SW 1271 (cell line): ENCODE measurements around the gene CYP20A1.
"Not testable (repeated sequence)": the region's sequence is repeated elsewhere in the genome, so short reads cannot be mapped to it uniquely, and the experiment has no call there.

ENCODE experiments used
- DNase-seq, 2 experiments: peaks; one replicate each; lab custom pipeline; 2025; lab: John Stamatoyannopoulos, UW

CYP20A1 gene

DNA sequence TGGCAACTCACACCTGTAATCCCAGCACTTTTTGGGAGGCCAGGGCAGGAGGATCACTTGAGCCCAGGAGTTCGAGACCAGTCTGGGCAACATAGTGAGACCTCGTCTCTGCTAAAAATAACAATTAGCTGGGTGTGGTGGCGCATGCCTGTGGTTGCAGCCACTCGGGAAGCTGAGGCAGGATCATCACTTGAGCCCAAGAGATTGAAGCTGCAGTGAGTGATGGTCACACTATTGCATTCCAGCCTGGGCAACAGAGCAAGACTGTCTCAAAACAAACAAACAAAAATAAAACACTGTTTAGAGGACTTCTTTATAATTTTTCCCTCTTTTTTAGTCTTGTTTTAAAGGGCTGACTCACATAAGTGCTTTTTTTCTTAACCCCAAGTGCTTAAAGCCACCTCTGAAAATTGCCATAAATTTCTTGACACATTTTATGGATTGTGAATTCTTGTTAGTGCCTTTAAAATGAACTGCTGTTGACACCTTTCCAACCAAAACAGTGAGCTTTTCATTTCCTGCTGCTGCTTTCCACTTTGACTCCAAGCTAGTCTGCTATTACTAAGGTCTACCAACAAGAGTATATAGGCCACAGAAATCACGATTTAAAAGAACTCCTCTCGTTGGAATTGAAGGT lies 41.7 kb downstream of the CYP20A1 start:
- no peak for DNase-seq

GRCh38 chr2:203282101-203282500 lies 43.3 kb downstream of the CYP20A1 start:
- no peak for DNase-seq

- no peak for DNase-seq
Observed at GRCh38 chr2:203286532-203286931, 47.7 kb downstream of the CYP20A1 start.

DNA sequence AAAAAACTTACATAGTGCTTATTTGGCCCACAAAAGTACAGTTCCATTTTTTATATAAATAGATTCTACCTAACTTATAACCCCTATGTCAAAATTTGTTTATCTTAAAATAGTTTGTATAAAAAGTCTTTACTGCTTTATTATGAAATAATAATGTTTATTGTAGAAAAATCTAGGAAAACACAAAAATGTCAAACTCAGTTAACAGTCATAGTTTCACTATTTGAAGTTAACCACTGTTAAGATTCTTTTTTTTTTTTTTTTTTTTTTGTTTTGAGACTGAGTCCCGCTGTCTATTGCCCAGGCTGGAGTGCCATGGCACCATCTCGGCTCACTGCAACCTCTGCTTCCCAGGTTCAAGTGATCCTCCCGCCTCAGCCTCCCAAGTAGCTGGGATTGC lies 62.8 kb downstream of the CYP20A1 start:
- no peak for DNase-seq

DNA sequence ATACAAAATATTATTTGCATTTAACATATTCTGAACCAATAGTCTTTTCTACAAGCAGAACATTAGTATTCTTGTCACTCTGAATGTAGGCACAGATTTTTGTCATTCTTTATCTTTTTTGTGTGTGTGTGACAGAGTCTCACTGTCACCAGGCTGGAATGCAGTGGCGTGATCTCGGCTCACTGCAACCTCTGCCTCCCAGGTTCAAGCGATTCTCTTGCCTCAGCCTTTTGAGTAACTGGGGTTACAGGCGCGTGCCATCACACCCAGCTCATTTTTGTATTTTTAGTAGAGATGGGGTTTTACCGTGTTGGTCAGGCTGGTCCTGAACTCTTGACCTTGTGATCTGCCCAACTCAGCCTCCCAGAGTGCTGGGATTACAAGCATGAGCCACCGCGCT lies 63.8 kb downstream of the CYP20A1 start:
- not testable (repeated sequence) for DNase-seq

DNA sequence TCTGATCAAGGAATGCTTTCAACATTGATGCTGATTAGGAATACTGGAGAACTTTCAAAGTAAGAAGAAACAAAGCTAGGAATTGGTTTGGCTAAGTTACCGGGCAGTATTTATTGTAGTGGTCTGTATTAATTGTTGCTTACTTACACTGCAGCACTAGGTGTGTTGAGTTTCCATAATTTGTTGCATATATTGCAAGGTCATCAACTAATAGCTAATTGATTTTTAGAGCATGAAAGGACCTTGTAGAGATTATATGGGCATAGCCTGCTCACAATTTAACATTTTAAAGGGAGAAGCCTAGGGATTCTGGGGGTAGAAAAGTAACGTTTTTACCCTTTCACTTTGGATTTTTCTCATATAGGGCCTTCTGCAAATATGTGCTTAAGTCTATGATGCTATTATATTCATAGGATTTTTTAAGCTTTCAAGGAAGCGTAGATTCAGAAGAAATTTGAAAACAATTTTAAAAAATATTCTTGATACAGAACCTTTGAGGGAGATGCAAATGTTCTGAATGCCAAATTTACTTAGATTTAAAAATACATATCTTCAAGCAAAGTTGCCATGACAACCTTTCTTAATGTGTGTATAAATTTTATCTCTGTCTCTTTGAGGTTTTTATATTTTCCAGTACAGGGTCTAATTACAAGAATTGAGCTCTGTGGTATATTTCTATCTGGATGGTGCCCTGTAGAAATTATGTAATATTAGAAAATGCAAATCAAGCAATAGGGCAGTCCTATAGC lies 72.0 kb downstream of the CYP20A1 start:
- no peak for DNase-seq

- DNase-seq = no peak
Observed at GRCh38 chr2:203326356-203326755, 87.5 kb downstream of the CYP20A1 start.

- no peak for DNase-seq
Observed at GRCh38 chr2:203327582-203327900, 88.7 kb downstream of the CYP20A1 start.

- DNase-seq = peak; percentile 46 to 79
Observed at GRCh38 chr2:203327901-203328759, 89.3 kb downstream of the CYP20A1 start, which contains the start of gene ABI2. Gene ABI2 (plus strand): TSS chr2:203328394. CDS start chr2:203328515, 121 bp downstream.

GRCh38 chr2:203328760-203329540 lies 90.1 kb downstream of the CYP20A1 start:
- DNase-seq = peak in 1 of 2 experiments; percentile 52

DNA sequence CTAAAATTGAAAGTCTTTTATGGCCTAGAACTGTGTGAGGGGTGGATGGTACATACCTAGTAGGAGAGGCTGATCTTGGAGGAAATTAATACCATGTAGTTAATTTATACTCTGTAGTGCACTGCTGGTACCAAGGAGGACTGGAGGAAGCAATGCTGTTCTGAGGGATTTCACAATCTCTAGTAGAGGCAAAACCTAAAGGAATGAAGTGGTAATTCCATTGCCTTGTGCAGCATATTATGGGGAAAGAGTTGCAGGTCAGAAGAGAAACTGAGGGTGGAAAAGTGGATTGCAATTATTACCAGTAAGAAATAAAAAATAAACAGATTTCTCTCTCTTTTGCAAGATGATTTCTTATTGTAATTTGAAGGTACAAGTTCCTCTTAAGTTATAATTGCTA lies 91.6 kb downstream of the CYP20A1 start:
- no peak for DNase-seq

DNA sequence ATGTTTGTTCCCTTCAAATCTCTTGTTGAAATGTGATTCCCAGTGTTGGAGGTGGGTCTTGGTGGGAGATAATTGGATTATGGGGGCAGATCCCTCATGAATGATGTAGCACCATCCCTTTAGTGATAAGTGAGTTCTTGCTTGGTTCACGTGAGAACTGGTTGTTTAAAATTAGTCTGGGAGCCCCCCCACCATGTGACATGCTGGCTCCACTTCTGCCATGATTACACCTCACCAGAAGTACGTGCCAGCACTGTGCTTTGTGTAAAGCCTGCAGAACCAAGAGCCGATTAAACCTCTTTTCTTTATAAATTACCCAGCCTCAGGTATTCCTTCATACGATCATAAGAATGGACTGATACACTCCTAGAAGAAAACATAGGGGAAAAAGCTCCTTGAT lies 99.5 kb downstream of the CYP20A1 start:
- no peak for DNase-seq

GRCh38 chr2:203340791-203341487 lies 102.1 kb downstream of the CYP20A1 start:
- DNase-seq = peak; percentile 43 to 88

- DNase-seq = no peak
Observed at GRCh38 chr2:203341741-203342310, 103.0 kb downstream of the CYP20A1 start.

DNA sequence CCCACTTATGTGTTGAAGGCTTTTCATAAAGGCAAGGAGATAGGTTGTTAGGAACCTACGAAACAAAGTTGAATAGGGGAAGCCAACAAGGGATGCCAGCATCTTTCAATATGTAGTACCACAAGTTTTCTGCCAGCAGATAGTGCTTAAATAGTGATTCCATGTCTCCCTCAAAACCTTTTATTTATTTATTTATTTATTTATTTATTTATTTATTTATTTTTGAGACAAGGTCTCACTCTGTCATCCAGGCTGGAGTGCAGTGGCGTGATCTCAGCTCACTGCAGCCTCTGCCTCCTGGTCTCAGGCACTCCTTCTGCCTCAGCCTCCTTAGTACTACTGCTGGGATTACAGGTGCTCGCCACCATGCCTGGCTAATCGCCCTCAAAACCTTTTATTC lies 103.6 kb downstream of the CYP20A1 start:
- not testable (repeated sequence) for DNase-seq

DNA sequence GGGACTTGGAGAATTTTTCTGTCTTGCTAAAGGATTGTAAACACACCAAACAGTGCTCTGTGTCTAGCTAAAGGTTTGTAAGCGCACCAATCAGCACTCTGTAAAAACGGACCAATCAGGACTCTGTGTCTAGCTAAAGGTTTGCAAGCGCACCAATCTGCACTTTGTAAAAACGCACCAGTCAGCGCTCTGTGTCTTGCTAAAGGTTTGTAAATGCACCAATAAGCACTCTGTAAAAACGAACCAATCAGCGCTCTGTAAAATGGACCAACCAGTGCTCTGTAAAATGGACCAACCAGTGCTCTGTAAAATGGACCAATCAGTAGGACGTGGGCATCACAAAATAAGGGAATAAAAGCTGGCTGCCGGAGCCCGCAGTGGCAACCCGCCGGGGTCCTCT lies 105.8 kb downstream of the CYP20A1 start:
- DNase-seq = no peak

DNA sequence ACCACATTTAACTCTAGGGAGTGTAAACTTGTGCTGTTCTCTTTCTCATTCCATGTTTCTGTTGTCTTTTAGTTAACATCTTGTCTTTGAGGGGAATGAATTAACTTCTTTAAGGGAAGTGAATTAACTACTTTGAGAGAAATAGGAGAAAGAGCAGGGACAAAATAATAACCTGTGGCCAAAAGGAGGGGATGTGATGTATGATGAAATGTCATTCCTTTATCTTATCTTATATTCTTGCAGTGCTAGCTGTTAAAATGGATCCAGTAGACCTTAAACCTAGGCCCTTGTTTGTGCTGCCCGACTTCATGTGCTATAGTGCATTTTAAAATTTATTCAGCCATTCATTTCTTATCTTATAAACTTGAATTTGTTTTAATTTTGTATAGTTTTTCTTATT lies 107.8 kb downstream of the CYP20A1 start:
- no peak for DNase-seq

GRCh38 chr2:203347375-203347774 lies 108.6 kb downstream of the CYP20A1 start:
- DNase-seq = no peak

- DNase-seq = no peak
Observed at GRCh38 chr2:203352604-203353255, 113.9 kb downstream of the CYP20A1 start.

GRCh38 chr2:203354966-203355365 lies 116.1 kb downstream of the CYP20A1 start:
- no peak for DNase-seq
